Astrocyte of the cerebellum (primary cell): ENCODE data around the gene LY86.

ENCODE experiments used
- DNase-seq: peaks from one replicate; pipeline ENCODE4 v3.0.0-alpha.2; 2011; ENCODE audit warnings: low read depth
- H3K4me3 ChIP-seq: 2 replicates; pipeline ENCODE4 v1.5.1; 2011; ENCODE audit warnings: mild to moderate bottlenecking, low read depth, low read length, moderate library complexity
- CTCF ChIP-seq: IDR thresholded peaks from 2 replicates; pipeline ENCODE4 v1.5.1; 2012; ENCODE audit warnings: low read length, low read depth, moderate library complexity, mild to moderate bottlenecking; ENCODE audit errors: missing control alignments
- in situ Hi-C: cut with HindIII; loops from 2 replicates; pipeline ENCODE4 v1.10.0; 2017; ENCODE audit warnings: low sequenced_read_pairs

The LY86 gene

DNA sequence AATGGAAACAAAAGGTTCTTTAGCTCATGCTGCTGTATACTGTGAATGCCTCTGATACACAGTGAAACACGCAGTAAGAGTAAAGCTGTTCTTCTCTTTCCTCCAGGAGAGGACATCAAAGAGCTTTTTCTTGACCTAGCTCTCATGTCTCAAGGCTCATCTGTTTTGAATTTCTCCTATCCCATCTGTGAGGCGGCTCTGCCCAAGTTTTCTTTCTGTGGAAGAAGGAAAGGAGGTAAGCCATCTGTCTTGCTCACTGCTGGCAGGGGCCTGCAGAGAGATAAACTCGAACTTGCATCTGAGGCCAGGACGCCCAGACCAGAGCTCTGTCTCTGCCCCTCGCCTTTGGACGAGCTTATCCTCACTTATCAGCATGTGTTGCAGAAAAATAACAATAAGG lies 37.7 kb downstream of the LY86 start:
- DNase-seq: no peak
- H3K4me3 ChIP-seq: no peak overlapping the region
- TF ChIP-seq CTCF: no peak
- in situ Hi-C loops: no loop called here

DNA sequence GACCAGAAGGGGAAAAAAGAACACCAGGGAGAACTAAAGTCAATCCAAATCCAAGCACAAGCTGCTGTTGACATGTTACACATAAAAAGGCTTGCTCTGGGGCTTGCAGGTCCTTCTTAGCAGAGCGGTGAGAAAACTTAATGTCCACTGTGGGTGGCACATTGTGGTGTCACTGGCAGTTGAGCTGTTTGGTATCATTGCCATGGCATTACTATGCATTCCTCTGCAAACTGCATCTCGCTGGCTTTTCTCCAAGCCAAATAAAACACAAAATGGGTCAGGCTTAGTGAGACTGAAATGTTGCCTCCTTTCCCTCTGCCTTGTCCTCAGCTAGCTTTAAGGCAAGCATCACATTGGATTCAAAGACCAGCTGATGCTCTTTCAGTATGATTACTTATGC lies 40.9 kb downstream of the LY86 start:
- no peak for TF ChIP-seq CTCF
- in situ Hi-C loops: no loop called here
- no peak for DNase-seq
- no peak overlapping the region for H3K4me3 ChIP-seq

- H3K4me3 ChIP-seq: no peak overlapping the region
- in situ Hi-C loops: no loop called here
- no peak for TF ChIP-seq CTCF
- no peak for DNase-seq
Measured at GRCh38 chr6:6631053-6631452, 42.5 kb downstream of the LY86 start.

GRCh38 chr6:6631534-6632276 lies 43.2 kb downstream of the LY86 start:
- TF ChIP-seq CTCF: no peak
- no peak overlapping the region for H3K4me3 ChIP-seq
- in situ Hi-C loops: no loop called here
- DNase-seq: no peak

GRCh38 chr6:6633898-6634734 lies 45.6 kb downstream of the LY86 start:
- in situ Hi-C loops: no loop called here
- H3K4me3 ChIP-seq: no peak overlapping the region
- TF ChIP-seq CTCF: no peak
- DNase-seq: no peak

DNA sequence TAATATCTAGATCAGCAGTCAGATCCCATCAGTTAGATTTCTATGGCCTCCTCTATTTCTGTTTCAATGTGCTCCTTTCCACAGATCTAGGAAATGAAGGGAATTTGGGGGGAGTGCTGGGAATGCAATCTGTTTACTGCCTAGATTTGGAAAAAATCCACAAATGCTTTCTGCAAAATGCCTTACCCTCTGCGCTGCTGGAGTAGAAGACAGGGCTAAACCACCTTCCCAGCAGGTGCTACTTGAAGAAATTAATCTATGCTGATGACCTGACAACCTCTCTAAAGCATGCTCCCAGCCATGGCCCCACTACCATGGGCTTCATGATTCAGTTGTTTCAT lies 46.2 kb downstream of the LY86 start:
- no peak for TF ChIP-seq CTCF
- in situ Hi-C loops: no loop called here
- no peak overlapping the region for H3K4me3 ChIP-seq
- no peak for DNase-seq
